GM12878 (cell line): ENCODE measurements around the gene ARHGAP15. TPM values are rescaled to one million over a fixed set of nuclear protein-coding genes. Genes with fewer than 3 reads are reported as not detected.

Experiments used
- ATAC-seq: fragments of 200-7000 bp; cut with Tn5 transposase; 3 replicates; pipeline ENCODE4 v1.9.1; 2020; ENCODE audit warnings: mild to moderate bottlenecking, moderate library complexity
- BruUV-seq: library from RNA; stranded (reverse); fragments of 400-500 nt; replicated peaks from 2 replicates; lab custom pipeline; 2021; lab: Mats Ljungman, UMichigan
- CTCF ChIA-PET: fragments of 300-600 bp; sonication (Branson Sonifier 250); formaldehyde crosslinking; extraction: SDS; loops from one replicate; lab custom pipeline; 2021; ENCODE audit warnings: inconsistent platforms; lab: Yijun Ruan, JAX
- POLR2A ChIA-PET: fragments of 350-600 bp; formaldehyde crosslinking; extraction: SDS; loops from one replicate; lab custom pipeline; 2021; ENCODE audit warnings: inconsistent platforms; lab: Charles Lee
- RAD21 ChIA-PET: fragments of 300-600 bp; sonication (Branson Sonifier 250); formaldehyde crosslinking; loops from one replicate; lab custom pipeline; 2023; ENCODE audit warnings: antibody characterized with exemption; ENCODE audit not compliant: unreplicated experiment; lab: Charles Lee
- SMC1A ChIA-PET: fragments of 300-600 bp; sonication (Branson Sonifier 250); formaldehyde crosslinking; loops from one replicate; lab custom pipeline; 2023; ENCODE audit not compliant: unreplicated experiment, uncharacterized antibody; lab: Charles Lee
- DNase-seq: peaks from one replicate; pipeline ENCODE4 v3.0.0-alpha.2; 2011; ENCODE audit warnings: low read depth, low spot score
- FAIRE-seq: peaks from 3 replicates; lab custom pipeline; 2011; peaks lifted over from hg19 to GRCh38; lab: Jason Lieb, UNC
- H2AFZ ChIP-seq: 2 replicates; pipeline ENCODE4 v1.6.0; 2011; ENCODE audit warnings: low read depth, low read length, control low read depth; ENCODE audit not compliant: control insufficient read depth
- H3K27ac ChIP-seq: 2 replicates; pipeline ENCODE4 v1.5.1; 2011; ENCODE audit warnings: control low read depth; ENCODE audit not compliant: control insufficient read depth, insufficient read depth
- H3K27me3 ChIP-seq, 2 experiments: replicated peaks in 1 of 2; 2 replicates each; pipeline versions ENCODE4 v1.6.0 to v1.6.1; 2011; ENCODE audit warnings: low read length in 1 of 2; ENCODE audit not compliant: control insufficient read depth in 2 of 2, insufficient read depth in 2 of 2
- H3K36me3 ChIP-seq, 2 experiments: 2 replicates each; pipeline ENCODE4 v1.5.1; 2011; ENCODE audit warnings: low read length in 1 of 2; ENCODE audit not compliant: control insufficient read depth in 2 of 2, insufficient read depth in 2 of 2
- H3K4me1 ChIP-seq: 2 replicates; pipeline ENCODE4 v1.6.1; 2011; ENCODE audit warnings: mild to moderate bottlenecking, low read length, moderate library complexity, mixed read lengths; ENCODE audit not compliant: control insufficient read depth, insufficient read depth
- H3K4me2 ChIP-seq: 2 replicates; pipeline ENCODE4 v1.6.0; 2011; ENCODE audit warnings: control low read depth; ENCODE audit not compliant: control insufficient read depth, insufficient read depth
- H3K4me3 ChIP-seq: fragments of 200-600 bp; sonication (generic); 2 replicates; pipeline ENCODE4 v1.5.1; 2016
- H3K79me2 ChIP-seq: 2 replicates; pipeline ENCODE4 v1.6.0; 2011; ENCODE audit warnings: low read length; ENCODE audit not compliant: control insufficient read depth, insufficient read depth
- H3K9ac ChIP-seq: 2 replicates; pipeline ENCODE4 v1.8.0; 2011; ENCODE audit warnings: low read length, control low read depth, mixed read lengths; ENCODE audit not compliant: control insufficient read depth, insufficient read depth
- H3K9me3 ChIP-seq: replicated peaks from 3 replicates; pipeline ENCODE4 v1.5.1; 2011; ENCODE audit warnings: mild to moderate bottlenecking, low read length; ENCODE audit not compliant: control insufficient read depth, insufficient read depth
- H4K20me1 ChIP-seq: 2 replicates; pipeline ENCODE4 v1.6.0; 2011; ENCODE audit not compliant: control insufficient read depth, insufficient read depth
- CHD2 ChIP-seq: IDR thresholded peaks from 2 replicates; pipeline ENCODE4 v1.6.1; 2011; ENCODE audit warnings: low read depth, low read length, improper control_type of control experiment, borderline replicate concordance
- JUNB ChIP-seq: IDR thresholded peaks from 2 replicates; pipeline ENCODE4 v1.6.1; 2016; ENCODE audit warnings: antibody characterized with exemption, mild to moderate bottlenecking
- MEF2A ChIP-seq: IDR thresholded peaks from 2 replicates; pipeline ENCODE4 v1.6.1; 2011; ENCODE audit warnings: low read depth, mild to moderate bottlenecking, low read length, moderate library complexity; ENCODE audit not compliant: insufficient read depth
- MYB ChIP-seq: fragments of 150-350 bp; IDR thresholded peaks from 2 replicates; pipeline ENCODE4 v1.6.1; 2014; ENCODE audit warnings: mild to moderate bottlenecking, low read depth, low read length, borderline replicate concordance
- SMAD1 ChIP-seq: fragments of 450-650 bp; IDR thresholded peaks from 2 replicates; pipeline ENCODE4 v1.6.1; 2018; ENCODE audit warnings: mild to moderate bottlenecking, low read depth; ENCODE audit not compliant: partially characterized antibody
- SMC3 ChIP-seq: IDR thresholded peaks from 2 replicates; pipeline ENCODE4 v1.6.1; 2011; ENCODE audit warnings: low read length, improper control_type of control experiment, borderline replicate concordance
- SRF ChIP-seq, 2 experiments: IDR thresholded peaks; 2 replicates each; pipeline ENCODE4 v1.6.1; 2011; ENCODE audit warnings: low read depth in 2 of 2, low read length in 2 of 2, mild to moderate bottlenecking in 1 of 2, moderate library complexity in 1 of 2
- TCF12 ChIP-seq: IDR thresholded peaks from 2 replicates; pipeline ENCODE4 v1.6.1; 2011; ENCODE audit warnings: low read depth, mild to moderate bottlenecking, low read length
- ZZZ3 ChIP-seq: IDR thresholded peaks from 2 replicates; pipeline ENCODE4 v1.6.1; 2011; ENCODE audit warnings: low read depth; ENCODE audit not compliant: control insufficient read depth, insufficient read length
- WGBS: methylation state at CpG from one replicate; pipeline ENCODE4 v1.1.6; 2016; ENCODE audit warnings: low lambda C conversion rate; ENCODE audit not compliant: insufficient replicate concordance, insufficient coverage; ENCODE audit errors: missing lambda C conversion rate; 5-methylcytosine and 5-hydroxymethylcytosine counted together
- in situ Hi-C: fragments of 300-500 bp; cut with MboI; formaldehyde crosslinking; loops from 9 replicates; pipeline ENCODE4 v1.14.3; 2018; ENCODE audit warnings: mixed read lengths
- intact Hi-C: fragments of 100-400 bp; cut with micrococcal nuclease; formaldehyde crosslinking; loops from one replicate; pipeline ENCODE4 v1.14.2; 2022; ENCODE audit not compliant: unreplicated experiment
- polyA plus RNA-seq, 11 experiments: library from polyadenylated mRNA; depleted of rRNA in 4 of 11; unstranded in 6 of 11; stranded (reverse) in 5 of 11; fragments of >200 nt; fragmentation: Nextera tagmentation in 4 of 11; fragmentation: Illumina TruSeq in 1 of 11; extraction: Ambion mirVana in 4 of 11; extraction: Trizol in 1 of 11; gene quantifications; 1 replicate in 1 of 11; 2 replicates in 10 of 11; pipeline versions ENCODE4 v1.2.1 to v1.2.3, GENCODE V29; 2011 to 2016; ENCODE audit warnings: inconsistent platforms in 2 of 11, missing spikeins in 2 of 11, low read depth in 1 of 11
- total RNA-seq, 4 experiments: library from RNA; depleted of rRNA in 3 of 4; stranded (reverse); fragments of >200 nt in 3 of 4; fragmentation: Illumina TruSeq in 1 of 4; extraction: Trizol in 1 of 4; gene quantifications; 2 replicates each; pipeline versions ENCODE4 v1.2.1 to v1.2.3, GENCODE V29; 2013 to 2021
- TF ChIP-seq, protein P1 (sequence below): IDR thresholded peaks from 2 replicates; pipeline ENCODE4 v1.6.1; 2011; ENCODE audit warnings: borderline replicate concordance, low read depth, mild to moderate bottlenecking, moderate library complexity, low read length; ENCODE audit not compliant: insufficient read depth, poor library complexity, severe bottlenecking
- TF ChIP-seq, protein P2 (sequence below): fragments of 450-650 bp; IDR thresholded peaks from 2 replicates; pipeline ENCODE4 v1.6.1; 2017; ENCODE audit warnings: antibody characterized with exemption, mild to moderate bottlenecking, moderate library complexity

Gene ARHGAP15
- total and polyA plus RNA-seq, 10 of the 15 experiments (the other 5 are each of a cell fraction or from before 2014, with no cell fraction given) = 38.0 to 92.6 (median 66.7) TPM

DNA sequence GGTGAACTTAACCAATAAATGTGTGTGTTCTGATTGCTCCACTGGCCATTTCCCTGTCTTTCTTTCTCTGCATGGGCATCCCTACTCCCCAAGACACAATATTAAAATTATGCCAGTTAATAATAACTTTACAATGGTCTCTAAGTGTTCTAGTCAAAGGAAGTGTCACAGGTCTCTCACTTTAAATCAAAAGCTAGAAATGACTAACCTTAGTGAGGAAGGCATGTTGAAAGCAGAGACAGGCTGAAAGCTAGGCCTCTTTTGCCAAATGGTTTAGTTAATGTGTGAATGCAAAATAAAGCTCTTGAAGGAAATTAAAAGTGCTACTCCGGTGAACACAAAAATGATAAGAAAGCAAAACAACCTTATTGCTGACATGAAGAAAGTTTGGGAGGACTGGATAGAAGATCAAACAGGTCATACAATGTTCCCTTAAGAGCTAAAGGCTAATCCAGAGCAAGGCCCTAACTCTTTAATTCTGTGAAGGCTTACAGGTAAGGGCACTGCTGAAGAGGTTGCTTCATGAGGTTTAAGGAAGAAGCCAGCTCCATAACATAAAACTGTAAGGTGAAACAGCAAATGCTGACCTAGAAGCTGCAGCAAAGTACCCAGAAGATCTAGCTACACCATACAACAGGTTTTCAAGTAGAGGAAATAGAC, 44.0 kb upstream of the ARHGAP15 start:
- no TSS peak for BruUV-seq
- H3K27ac ChIP-seq = no peak overlapping the region
- ChIA-PET CTCF (interaction anchor here (0.7 to 1.5 kb wide), 6 partner anchors 12 to 199 kb away, joined by 3 to 6 read pairs (median 3); no protein-coding TSS in a partner anchor), SMC1A (interaction anchor here (0.9 to 1.1 kb wide), 3 partner anchors 26 to 105 kb away, joined by 3 to 6 read pairs (median 3); no protein-coding TSS in a partner anchor), RAD21 (no interaction called here), POLR2A (no interaction called here)
- no peak overlapping the region for H3K9ac ChIP-seq
- peak; percentile 63 for ATAC-seq
- no peak overlapping the region for H2AFZ ChIP-seq
- no peak for FAIRE-seq
- WGBS = 0% methylated on average over 1 of the region's 1 CpG
- in situ Hi-C loops (no loop called here), intact Hi-C loops (no loop called here)
- no peaks in the 10 kb centered on the region for H3K27me3 ChIP-seq
- DNase-seq = no peak
- no peaks in the 10 kb centered on the region for H3K4me1 ChIP-seq
- TF ChIP-seq SMC3 (no peak), TCF12 (no peak), SMAD1 (no peak), SRF (IDR thresholded peaks at IDR 0.05; ENCODE audit: low read depth in 2 of 2, low read length in 2 of 2) (no peak), JUNB (peak; percentile 43)
- no peaks in the 10 kb centered on the region for H3K79me2 ChIP-seq
- no peaks in the 10 kb centered on the region for H3K36me3 ChIP-seq
- H4K20me1 ChIP-seq = no peaks in the 10 kb centered on the region
- no peaks in the 10 kb centered on the region for H3K9me3 ChIP-seq
- H3K4me2 ChIP-seq = no peak overlapping the region
- no peak overlapping the region for H3K4me3 ChIP-seq

DNA sequence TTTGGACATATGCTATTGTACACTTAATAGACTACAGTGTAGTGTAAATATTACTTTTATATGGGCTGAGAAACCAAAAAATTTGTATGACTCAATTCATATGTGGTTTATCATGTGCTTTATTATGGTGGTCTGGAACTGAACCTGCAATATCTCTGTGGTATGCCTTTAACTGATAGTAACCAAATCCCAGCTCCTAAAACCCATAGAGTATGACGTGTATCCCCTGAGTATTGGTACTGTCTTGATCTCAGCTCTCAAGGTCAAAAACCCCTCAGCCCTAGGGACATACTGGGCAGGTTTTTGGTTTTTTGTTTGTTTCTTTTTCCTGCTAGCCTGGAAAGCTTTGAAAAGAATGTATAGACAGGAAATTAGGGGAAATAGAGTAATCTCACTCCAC, 42.2 kb upstream of the ARHGAP15 start:
- FAIRE-seq (no peak), ATAC-seq (peak; percentile 50; the same call in 2 of the 3 replicates), DNase-seq (no peak)
- WGBS = 29% methylated on average over 1 of the region's 1 CpG
- CTCF ChIA-PET = no interaction called here
- H3K9ac ChIP-seq = no peak overlapping the region
- SMC1A ChIA-PET = interaction anchor here (1.1 to 1.4 kb wide), 2 partner anchors 10 to 17 kb away, joined by 3 to 5 read pairs; no protein-coding TSS in a partner anchor
- no peak overlapping the region for H3K4me2 ChIP-seq
- TF ChIP-seq CHD2 (no peak), MYB (no peak), MEF2A (no peak), ZZZ3 (no peak)
- TF ChIP-seq, protein P1, sequence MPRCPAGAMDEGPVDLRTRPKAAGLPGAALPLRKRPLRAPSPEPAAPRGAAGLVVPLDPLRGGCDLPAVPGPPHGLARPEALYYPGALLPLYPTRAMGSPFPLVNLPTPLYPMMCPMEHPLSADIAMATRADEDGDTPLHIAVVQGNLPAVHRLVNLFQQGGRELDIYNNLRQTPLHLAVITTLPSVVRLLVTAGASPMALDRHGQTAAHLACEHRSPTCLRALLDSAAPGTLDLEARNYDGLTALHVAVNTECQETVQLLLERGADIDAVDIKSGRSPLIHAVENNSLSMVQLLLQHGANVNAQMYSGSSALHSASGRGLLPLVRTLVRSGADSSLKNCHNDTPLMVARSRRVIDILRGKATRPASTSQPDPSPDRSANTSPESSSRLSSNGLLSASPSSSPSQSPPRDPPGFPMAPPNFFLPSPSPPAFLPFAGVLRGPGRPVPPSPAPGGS = no peak
- TF ChIP-seq, protein P2, sequence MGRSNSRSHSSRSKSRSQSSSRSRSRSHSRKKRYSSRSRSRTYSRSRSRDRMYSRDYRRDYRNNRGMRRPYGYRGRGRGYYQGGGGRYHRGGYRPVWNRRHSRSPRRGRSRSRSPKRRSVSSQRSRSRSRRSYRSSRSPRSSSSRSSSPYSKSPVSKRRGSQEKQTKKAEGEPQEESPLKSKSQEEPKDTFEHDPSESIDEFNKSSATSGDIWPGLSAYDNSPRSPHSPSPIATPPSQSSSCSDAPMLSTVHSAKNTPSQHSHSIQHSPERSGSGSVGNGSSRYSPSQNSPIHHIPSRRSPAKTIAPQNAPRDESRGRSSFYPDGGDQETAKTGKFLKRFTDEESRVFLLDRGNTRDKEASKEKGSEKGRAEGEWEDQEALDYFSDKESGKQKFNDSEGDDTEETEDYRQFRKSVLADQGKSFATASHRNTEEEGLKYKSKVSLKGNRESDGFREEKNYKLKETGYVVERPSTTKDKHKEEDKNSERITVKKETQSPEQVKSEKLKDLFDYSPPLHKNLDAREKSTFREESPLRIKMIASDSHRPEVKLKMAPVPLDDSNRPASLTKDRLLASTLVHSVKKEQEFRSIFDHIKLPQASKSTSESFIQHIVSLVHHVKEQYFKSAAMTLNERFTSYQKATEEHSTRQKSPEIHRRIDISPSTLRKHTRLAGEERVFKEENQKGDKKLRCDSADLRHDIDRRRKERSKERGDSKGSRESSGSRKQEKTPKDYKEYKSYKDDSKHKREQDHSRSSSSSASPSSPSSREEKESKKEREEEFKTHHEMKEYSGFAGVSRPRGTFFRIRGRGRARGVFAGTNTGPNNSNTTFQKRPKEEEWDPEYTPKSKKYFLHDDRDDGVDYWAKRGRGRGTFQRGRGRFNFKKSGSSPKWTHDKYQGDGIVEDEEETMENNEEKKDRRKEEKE = no peak
- no peaks in the 10 kb centered on the region for H4K20me1 ChIP-seq
- no peaks in the 10 kb centered on the region for H3K9me3 ChIP-seq
- intact Hi-C loops = no loop called here
- no peaks in the 10 kb centered on the region for H3K4me1 ChIP-seq
- H3K36me3 ChIP-seq = no peaks in the 10 kb centered on the region
- H2AFZ ChIP-seq = no peak overlapping the region
- H3K79me2 ChIP-seq = no peaks in the 10 kb centered on the region
- H3K27me3 ChIP-seq = no peaks in the 10 kb centered on the region
- RAD21 ChIA-PET = no interaction called here
- POLR2A ChIA-PET = no interaction called here
- in situ Hi-C loops = no loop called here
- BruUV-seq = no TSS peak
- no peak overlapping the region for H3K4me3 ChIP-seq
- no peak overlapping the region for H3K27ac ChIP-seq
